GM18526 (cell line): ENCODE data around the gene LDLR.

Experiments used
- POLR2A ChIP-seq: IDR thresholded peaks from 3 replicates; pipeline ENCODE4 v1.6.1; 2011; ENCODE audit not compliant: insufficient read length; ENCODE audit errors: extremely low read depth

Gene LDLR

DNA sequence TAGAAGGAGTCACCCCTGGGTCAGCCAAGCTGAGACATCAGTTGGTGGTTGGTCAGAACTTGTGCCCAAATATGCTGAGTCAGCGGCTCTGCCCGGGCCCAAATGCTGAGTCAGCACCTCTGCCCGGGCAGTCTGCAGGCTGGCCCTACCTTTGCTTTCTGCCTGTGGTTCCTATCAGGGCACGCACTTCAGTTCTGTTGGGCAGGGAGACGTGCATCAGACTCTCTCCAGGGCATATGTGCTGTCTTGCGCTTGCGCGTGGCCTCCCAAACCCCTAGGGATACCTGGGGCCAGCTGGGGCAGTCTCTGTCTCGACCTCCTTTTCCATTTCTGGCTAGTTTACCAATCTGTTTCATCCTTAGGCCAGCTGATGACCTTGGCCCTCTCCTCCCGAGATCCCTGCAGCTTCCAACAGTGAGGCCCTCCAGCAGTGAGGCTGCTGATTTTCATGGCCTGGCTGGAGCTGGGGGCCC lies 24.4 kb upstream of the LDLR start:
- TF ChIP-seq POLR2A: no peak

- no peak for TF ChIP-seq POLR2A
These were observed 22.9 kb upstream of the LDLR start for GRCh38 chr19:11066326-11066725.

GRCh38 chr19:11067356-11068113 lies 21.7 kb upstream of the LDLR start:
- no peak for TF ChIP-seq POLR2A

DNA sequence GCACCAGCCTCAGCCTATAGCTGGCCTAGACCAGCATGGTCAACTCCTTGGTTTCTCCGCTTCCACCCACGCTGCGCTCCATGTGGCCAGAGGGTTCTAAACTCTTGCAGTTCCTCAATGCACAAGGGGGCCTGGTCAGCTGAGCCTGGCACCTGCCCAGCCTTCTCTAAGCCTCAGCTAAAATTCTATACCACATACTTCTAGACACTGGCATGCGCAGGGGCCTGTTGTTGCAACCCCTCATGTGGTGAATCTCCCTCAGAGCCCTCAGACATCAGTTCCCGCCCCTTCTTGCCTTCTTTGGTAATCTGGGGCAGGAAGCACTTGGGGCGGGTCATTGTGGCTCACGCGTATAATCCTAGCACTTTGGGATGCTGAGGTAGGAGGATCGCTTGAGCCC lies 19.7 kb upstream of the LDLR start:
- TF ChIP-seq POLR2A: no peak

DNA sequence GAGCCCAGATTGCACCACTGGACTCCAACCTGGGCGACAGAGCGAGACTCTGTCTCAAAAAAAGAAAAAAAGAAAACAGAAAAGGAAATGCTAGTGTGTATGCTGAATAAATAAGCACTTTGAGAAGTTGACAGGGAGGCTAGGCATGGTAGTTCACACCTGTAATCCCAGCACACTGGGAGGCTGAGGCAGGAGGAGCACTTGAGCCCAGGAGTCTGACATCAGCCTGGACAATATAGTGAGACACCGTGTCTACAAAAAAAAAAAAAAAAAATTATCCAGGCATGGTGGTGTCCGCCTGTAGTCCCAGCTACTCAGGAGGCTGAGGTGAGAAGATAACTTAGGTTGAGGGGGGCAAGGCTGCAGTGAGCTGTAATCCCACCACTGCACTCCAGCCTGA lies 19.1 kb upstream of the LDLR start:
- TF ChIP-seq POLR2A: no peak

DNA sequence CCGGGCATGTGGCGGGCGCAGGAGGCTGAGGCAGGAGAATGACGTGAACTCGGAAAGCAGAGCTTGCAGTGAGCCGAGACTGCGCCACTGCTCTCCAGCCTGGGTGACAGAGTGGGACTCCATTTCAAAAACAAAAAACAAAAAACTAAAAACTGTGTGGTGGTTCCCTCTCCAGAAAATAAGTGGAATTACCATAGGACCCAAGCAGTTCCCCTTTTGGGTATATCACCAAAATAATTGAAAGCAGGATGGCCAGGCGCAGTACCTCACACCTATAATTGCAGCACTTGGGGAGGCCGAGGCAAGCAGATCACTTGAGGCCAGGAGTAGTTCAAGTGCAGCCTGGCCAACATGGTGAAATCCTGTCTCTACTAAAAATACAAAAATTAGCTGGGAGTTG lies 15.7 kb upstream of the LDLR start:
- TF ChIP-seq POLR2A: no peak

DNA sequence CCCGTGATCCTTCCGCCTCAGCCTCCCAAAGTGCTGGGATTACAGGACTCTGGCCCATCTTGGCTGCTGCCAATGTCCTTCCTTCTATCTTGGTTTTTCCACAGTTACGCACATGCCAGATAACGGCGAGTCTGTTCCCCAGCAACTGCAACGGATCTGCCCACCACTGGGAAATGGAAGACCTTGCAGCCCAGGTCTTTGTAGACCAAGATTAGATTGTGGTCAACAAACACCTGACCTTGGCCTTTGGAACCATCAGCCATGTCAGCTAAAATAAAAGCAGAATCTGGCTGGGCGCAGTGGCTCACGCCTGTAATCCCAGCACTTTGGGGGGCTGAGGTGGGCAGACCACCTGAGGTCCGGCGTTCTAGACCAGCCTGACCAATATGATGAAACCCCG lies 10.4 kb upstream of the LDLR start:
- TF ChIP-seq POLR2A: no peak

GRCh38 chr19:11079999-11080398 lies 9.3 kb upstream of the LDLR start:
- TF ChIP-seq POLR2A: no peak

DNA sequence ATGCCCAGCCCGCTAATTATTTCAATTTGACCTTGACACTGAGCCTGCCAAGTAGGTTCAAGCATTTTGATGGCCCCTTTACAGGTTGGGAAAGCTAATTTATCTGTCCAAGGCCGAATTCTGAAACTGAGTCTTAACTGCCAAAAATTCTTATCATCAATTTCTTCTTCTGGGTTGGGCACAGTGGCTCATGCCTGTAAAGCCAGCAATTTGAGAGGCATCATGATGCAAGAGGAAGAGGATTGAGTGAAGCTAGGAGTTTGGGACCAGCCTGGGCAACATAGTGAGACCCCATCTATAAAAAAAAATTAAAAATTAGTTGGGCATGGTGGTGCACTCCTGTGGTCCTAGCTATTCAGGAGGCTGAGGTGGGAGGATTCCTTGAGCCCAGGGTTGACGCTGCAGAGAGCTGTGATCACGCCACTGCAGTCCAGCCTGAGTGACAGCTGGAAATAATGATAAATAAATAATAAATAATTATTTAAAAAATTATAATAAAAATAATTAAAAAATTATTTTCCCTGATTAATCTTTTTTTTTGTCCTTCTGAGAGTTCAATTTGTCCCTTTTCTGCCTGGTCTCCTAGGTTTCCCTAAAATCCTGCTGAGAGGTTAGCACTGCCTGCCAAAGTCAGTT lies 1.3 kb upstream of the LDLR start:
- no peak for TF ChIP-seq POLR2A

GRCh38 chr19:11088506-11089253 lies 583 bp upstream of the LDLR start:
- TF ChIP-seq POLR2A: no peak

- TF ChIP-seq POLR2A: peak; percentile 85
These were observed 1.2 kb downstream of the LDLR start for GRCh38 chr19:11090264-11090996.

- no peak for TF ChIP-seq POLR2A
These were observed 1.9 kb downstream of the LDLR start for GRCh38 chr19:11090997-11091702.

DNA sequence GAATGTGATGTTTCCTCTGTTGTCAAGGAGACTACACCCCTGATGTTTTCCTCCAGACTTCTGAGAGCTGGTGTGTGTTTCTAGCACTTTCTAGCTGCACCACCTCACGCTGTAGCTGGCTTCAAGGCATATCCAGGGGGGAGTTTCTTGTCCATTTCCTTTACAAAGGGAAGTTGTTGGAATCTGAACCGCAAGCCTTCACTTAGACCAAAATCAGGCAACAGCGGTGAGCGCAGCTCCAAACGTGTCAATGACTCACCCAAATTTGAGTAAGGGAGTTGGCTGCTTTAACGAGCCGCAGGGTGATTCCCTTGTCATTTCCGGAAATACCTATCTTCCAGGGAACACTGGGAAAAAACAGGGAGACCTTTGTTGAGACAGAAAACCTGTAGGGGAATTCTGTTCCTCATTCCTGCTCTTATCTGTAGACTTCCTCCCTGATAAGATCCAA lies 2.5 kb downstream of the LDLR start:
- TF ChIP-seq POLR2A: no peak

- no peak for TF ChIP-seq POLR2A
These were observed 2.9 kb downstream of the LDLR start for GRCh38 chr19:11092181-11092538.
